ENCODE results near the gene PPP4R4. TPM values are rescaled to one million over a fixed set of nuclear protein-coding genes. Genes with fewer than 3 reads are reported as not detected.

PPP4R4 gene
- total and polyA plus RNA-seq, 3 donors from 2014 or later: 15.8 to 26.7 (median 24.3) TPM

DNA sequence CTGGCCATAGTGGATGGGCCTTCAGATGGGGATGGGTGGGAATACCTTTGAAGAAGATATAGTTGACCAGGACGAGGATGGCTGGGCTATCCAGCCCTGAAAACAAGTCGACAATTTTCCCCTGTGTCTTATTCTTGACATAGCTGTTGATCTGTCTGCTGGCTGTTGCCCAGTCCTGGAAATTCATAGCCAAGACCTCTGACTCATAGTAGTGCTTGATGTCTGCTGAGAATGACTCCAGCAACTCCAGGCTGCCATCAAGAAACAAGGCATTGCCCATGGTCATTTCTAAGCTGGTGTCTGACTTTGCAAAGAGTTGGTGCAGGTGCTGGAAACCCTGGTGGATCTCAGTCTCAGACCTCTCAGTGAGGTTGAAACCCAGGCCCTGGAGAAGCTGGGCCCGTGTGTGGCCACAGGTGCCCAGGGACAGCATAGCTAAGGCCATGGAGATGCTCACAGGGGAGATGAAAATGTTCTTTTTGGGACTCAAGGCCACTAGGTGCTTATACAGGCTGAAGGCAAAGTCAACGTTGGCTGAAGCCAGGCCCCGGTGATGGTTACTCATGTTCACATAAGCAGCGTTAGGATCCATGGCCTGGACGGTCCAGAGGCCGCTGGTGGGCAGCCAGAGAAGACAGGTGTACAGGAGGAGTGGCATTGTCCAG, 140.0 kb downstream of the PPP4R4 start:
- intact Hi-C loops (cut with DNase I; ENCODE audit: low total_unique reads): no loop called here
- no peaks in the 10 kb centered on the region for H3K27me3 ChIP-seq
- H3K27ac ChIP-seq: no peak overlapping the region
- H3K4me3 ChIP-seq: no peak overlapping the region
- H3K4me1 ChIP-seq: no peaks in the 10 kb centered on the region
- no peaks in the 10 kb centered on the region for H3K9me3 ChIP-seq
- no peak for DNase-seq
- 80 to 94% methylated on average over 7 to 8 of the region's 8 CpGs for WGBS, 2 donors
- no peaks in the 10 kb centered on the region for H3K36me3 ChIP-seq (ENCODE audit: low read depth, missing control alignments)
- TF ChIP-seq, protein P1, sequence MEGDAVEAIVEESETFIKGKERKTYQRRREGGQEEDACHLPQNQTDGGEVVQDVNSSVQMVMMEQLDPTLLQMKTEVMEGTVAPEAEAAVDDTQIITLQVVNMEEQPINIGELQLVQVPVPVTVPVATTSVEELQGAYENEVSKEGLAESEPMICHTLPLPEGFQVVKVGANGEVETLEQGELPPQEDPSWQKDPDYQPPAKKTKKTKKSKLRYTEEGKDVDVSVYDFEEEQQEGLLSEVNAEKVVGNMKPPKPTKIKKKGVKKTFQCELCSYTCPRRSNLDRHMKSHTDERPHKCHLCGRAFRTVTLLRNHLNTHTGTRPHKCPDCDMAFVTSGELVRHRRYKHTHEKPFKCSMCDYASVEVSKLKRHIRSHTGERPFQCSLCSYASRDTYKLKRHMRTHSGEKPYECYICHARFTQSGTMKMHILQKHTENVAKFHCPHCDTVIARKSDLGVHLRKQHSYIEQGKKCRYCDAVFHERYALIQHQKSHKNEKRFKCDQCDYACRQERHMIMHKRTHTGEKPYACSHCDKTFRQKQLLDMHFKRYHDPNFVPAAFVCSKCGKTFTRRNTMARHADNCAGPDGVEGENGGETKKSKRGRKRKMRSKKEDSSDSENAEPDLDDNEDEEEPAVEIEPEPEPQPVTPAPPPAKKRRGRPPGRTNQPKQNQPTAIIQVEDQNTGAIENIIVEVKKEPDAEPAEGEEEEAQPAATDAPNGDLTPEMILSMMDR (IDR thresholded peaks at IDR 0.05): no peak
- TF ChIP-seq POLR2A (IDR thresholded peaks at IDR 0.05): no peak

DNA sequence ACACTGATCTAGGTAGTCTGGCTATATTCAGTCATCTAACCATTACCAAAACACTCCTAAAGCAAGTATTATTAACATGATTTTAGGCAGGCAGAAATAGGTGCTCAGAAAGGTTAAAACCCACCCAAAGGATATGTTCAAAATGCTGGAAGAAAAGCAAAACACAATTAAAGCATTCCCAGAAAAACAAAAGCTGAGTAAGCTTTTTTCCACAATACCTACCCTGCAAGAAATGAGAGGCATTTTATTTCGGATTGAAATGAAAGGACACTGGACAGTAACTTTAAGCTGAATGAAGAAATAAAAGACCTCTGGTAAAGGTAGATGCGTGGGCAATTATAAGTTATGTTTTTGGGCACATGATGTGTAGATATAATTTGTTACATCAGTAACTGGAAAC, 140.8 kb downstream of the PPP4R4 start:
- no peak for TF ChIP-seq POLR2A (IDR thresholded peaks at IDR 0.05)
- TF ChIP-seq, protein P1 (IDR thresholded peaks at IDR 0.05): no peak
- no peaks in the 10 kb centered on the region for H3K27me3 ChIP-seq
- H3K9me3 ChIP-seq: no peaks in the 10 kb centered on the region
- DNase-seq: no peak
- H3K27ac ChIP-seq: no peak overlapping the region
- no peaks in the 10 kb centered on the region for H3K4me1 ChIP-seq
- no peak overlapping the region for H3K4me3 ChIP-seq
- WGBS, 2 donors: 88 to 90% methylated on average over 2 of the region's 2 CpGs
- intact Hi-C loops (cut with DNase I; ENCODE audit: low total_unique reads): no loop called here
- no peaks in the 10 kb centered on the region for H3K36me3 ChIP-seq (ENCODE audit: low read depth, missing control alignments)

DNA sequence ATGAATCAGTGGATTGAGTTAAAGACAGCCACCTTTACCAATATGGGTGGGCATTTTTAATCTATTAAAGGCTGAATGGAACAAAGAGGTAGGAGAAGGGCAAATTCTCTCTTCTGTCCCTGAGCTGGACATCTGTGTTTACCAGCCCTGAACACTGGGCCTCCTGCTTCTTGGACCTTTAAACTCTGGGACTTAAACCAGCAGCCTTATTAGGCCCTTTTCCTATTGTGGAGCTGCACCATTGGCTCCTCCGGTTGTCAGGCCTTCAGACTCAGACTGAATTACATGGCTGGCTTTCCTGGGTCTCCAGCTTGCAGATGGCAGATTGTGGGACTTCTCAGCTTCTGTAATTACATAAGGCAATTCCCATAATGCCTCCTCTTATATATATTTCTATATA, 142.6 kb downstream of the PPP4R4 start:
- no peaks in the 10 kb centered on the region for H3K27me3 ChIP-seq
- TF ChIP-seq, protein P1 (IDR thresholded peaks at IDR 0.05): no peak
- TF ChIP-seq POLR2A (IDR thresholded peaks at IDR 0.05): no peak
- no peaks in the 10 kb centered on the region for H3K9me3 ChIP-seq
- H3K4me3 ChIP-seq: no peak overlapping the region
- no peaks in the 10 kb centered on the region for H3K4me1 ChIP-seq
- 84 to 87% methylated on average over 1 of the region's 1 CpG for WGBS, 2 donors
- H3K27ac ChIP-seq: no peak overlapping the region
- intact Hi-C loops (cut with DNase I; ENCODE audit: low total_unique reads): no loop called here
- DNase-seq: no peak
- H3K36me3 ChIP-seq (ENCODE audit: low read depth, missing control alignments): no peaks in the 10 kb centered on the region

DNA sequence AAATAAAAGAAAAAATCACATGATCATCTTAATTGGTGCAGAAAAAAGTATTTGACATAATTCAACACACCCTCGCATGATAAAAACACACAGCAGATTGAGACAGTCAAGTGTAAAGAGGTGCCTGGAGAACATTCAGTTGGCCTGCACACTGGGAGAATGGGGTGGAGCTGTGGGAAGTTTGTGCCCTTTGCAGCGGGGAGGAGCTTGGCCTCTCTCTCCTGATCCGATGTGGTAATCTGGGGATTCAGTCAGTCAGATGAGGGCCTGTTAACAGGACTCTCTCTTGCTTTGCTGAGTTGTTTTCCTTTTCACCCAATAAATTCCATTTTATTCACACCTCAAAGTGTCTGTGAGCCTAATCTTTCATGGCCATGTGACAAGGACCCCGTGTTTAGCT, 143.1 kb downstream of the PPP4R4 start:
- Histone ChIP-seq H3K36me3 (ENCODE audit: low read depth, missing control alignments) (no peaks in the 10 kb centered on the region), H3K4me1 (no peaks in the 10 kb centered on the region), H3K9me3 (no peaks in the 10 kb centered on the region), H3K27me3 (no peaks in the 10 kb centered on the region), H3K27ac (no peak overlapping the region), H3K4me3 (no peak overlapping the region)
- no peak for TF ChIP-seq POLR2A (IDR thresholded peaks at IDR 0.05)
- TF ChIP-seq, protein P1 (IDR thresholded peaks at IDR 0.05): no peak
- no peak for DNase-seq
- WGBS, 2 donors: 58 to 66% methylated on average over 4 of the region's 4 CpGs
- intact Hi-C loops (cut with DNase I; ENCODE audit: low total_unique reads): no loop called here

DNA sequence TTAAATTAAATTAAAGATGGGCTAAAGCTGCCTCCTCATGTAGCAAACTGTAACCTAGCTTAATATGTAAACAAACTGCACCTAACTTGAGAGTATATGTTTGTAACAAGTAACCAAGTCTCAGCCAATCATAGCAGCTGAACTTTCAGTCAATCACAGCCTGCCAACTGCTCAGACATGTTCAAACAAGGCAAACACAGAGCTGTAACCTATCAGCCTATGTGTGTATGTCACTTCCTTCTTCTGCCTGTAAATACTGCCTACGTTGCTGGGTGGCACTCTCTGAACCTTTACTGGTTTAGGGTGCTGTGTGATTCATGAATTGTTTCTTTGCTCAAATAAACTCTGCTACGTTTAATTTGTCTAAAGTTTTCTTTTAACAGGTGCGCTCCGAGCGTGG, 146.1 kb downstream of the PPP4R4 start:
- no peaks in the 10 kb centered on the region for H3K36me3 ChIP-seq (ENCODE audit: low read depth, missing control alignments)
- DNase-seq: no peak
- H3K27ac ChIP-seq: no peak overlapping the region
- no peak overlapping the region for H3K4me3 ChIP-seq
- intact Hi-C loops (cut with DNase I; ENCODE audit: low total_unique reads): no loop called here
- no peaks in the 10 kb centered on the region for H3K9me3 ChIP-seq
- TF ChIP-seq, protein P1 (IDR thresholded peaks at IDR 0.05): no peak
- TF ChIP-seq POLR2A (IDR thresholded peaks at IDR 0.05): no peak
- 60 to 70% methylated on average over 5 of the region's 5 CpGs for WGBS, 2 donors
- H3K27me3 ChIP-seq: no peaks in the 10 kb centered on the region
- H3K4me1 ChIP-seq: no peaks in the 10 kb centered on the region

Data from testis (tissue), 3 donors.